ENCODE results near the gene HAGHL. TPM values are rescaled to one million over a fixed set of nuclear protein-coding genes. Genes with fewer than 3 reads are reported as not detected.
A peak's percentile ranks its signal among the peaks of the same experiment; 100 is the strongest.

Gene HAGHL
- total RNA-seq, 2 experiments from 2014 or later, result 5.0 to 5.7 TPM

GRCh38 chr16:693364-693763 is 33.5 kb upstream of the HAGHL start:
- ChIA-PET POLR2A (no interaction called here), CTCF (interaction anchor here (1.3 kb wide), 1 partner anchor 57 kb away, joined by 3 read pairs; the partner anchor contains the start of gene METTL26)
- H3K27me3 Mint-ChIP-seq, result peaks cover 15% of the 10 kb centered on the region
- DNase-seq, result no peak
- peak overlapping the region; percentile 19 for H3K4me3 Mint-ChIP-seq
- peaks cover 36% of the 10 kb centered on the region for H3K4me1 Mint-ChIP-seq
- H3K9me3 Mint-ChIP-seq, result no peaks in the 10 kb centered on the region
- no peak overlapping the region for H3K27ac Mint-ChIP-seq
- peaks cover 4% of the 10 kb centered on the region for H3K36me3 Mint-ChIP-seq (ENCODE audit: low read depth)

GRCh38 chr16:693766-694165 is 33.1 kb upstream of the HAGHL start:
- H3K27me3 Mint-ChIP-seq, result peaks cover 15% of the 10 kb centered on the region
- peaks cover 34% of the 10 kb centered on the region for H3K4me1 Mint-ChIP-seq
- H3K9me3 Mint-ChIP-seq, result no peaks in the 10 kb centered on the region
- ChIA-PET POLR2A (no interaction called here), CTCF (interaction anchor here (1.3 kb wide), 1 partner anchor 57 kb away, joined by 3 read pairs; the partner anchor contains the start of gene METTL26)
- DNase-seq, result no peak
- H3K36me3 Mint-ChIP-seq (ENCODE audit: low read depth), result peaks cover 4% of the 10 kb centered on the region
- no peak overlapping the region for H3K27ac Mint-ChIP-seq
- no peak overlapping the region for H3K4me3 Mint-ChIP-seq

GRCh38 chr16:694187-694862 is 32.6 kb upstream of the HAGHL start:
- peaks cover 4% of the 10 kb centered on the region for H3K36me3 Mint-ChIP-seq (ENCODE audit: low read depth)
- DNase-seq, result no peak
- no peaks in the 10 kb centered on the region for H3K9me3 Mint-ChIP-seq
- ChIA-PET CTCF (interaction anchor here (1.7 kb wide), 1 partner anchor 8 kb away, joined by 6 read pairs; no protein-coding TSS in a partner anchor), POLR2A (no interaction called here)
- H3K4me3 Mint-ChIP-seq, result peak overlapping the region; percentile 55
- peaks cover 15% of the 10 kb centered on the region for H3K27me3 Mint-ChIP-seq
- H3K4me1 Mint-ChIP-seq, result peaks cover 33% of the 10 kb centered on the region
- peak overlapping the region; percentile 54 for H3K27ac Mint-ChIP-seq

- Mint-ChIP-seq H3K27ac (no peak overlapping the region), H3K36me3 (ENCODE audit: low read depth) (peaks cover 4% of the 10 kb centered on the region), H3K4me1 (peaks cover 32% of the 10 kb centered on the region), H3K27me3 (peaks cover 15% of the 10 kb centered on the region), H3K4me3 (peak overlapping the region; percentile 47), H3K9me3 (no peaks in the 10 kb centered on the region)
- CTCF ChIA-PET, result interaction anchor here (1.2 to 2.1 kb wide), 3 partner anchors 9 to 21 kb away, joined by 4 to 7 read pairs (median 6); no protein-coding TSS in a partner anchor
- POLR2A ChIA-PET, result interaction anchor here (0.5 to 1.0 kb wide), 2 partner anchors 27 to 310 kb away, joined by 3 read pairs; no protein-coding TSS in a partner anchor
- DNase-seq, result no peak
Observed at GRCh38 chr16:694863-695354, 32.0 kb upstream of the HAGHL start.

GRCh38 chr16:695355-696089 is 31.4 kb upstream of the HAGHL start:
- H3K9me3 Mint-ChIP-seq, result no peaks in the 10 kb centered on the region
- peaks cover 30% of the 10 kb centered on the region for H3K4me1 Mint-ChIP-seq
- peaks cover 4% of the 10 kb centered on the region for H3K36me3 Mint-ChIP-seq (ENCODE audit: low read depth)
- POLR2A ChIA-PET, result interaction anchor here (0.5 to 1.0 kb wide), 2 partner anchors 26 to 311 kb away, joined by 3 read pairs; no protein-coding TSS in a partner anchor
- H3K27ac Mint-ChIP-seq, result peak overlapping the region; percentile 87
- peak; percentile 65 for DNase-seq
- CTCF ChIA-PET, result interaction anchor here (0.8 to 2.1 kb wide), 6 partner anchors 10 to 28 kb away, joined by 3 to 7 read pairs (median 4); partner anchors contain the start of gene METRN
- peak overlapping the region; percentile 75 for H3K4me3 Mint-ChIP-seq
- H3K27me3 Mint-ChIP-seq, result peaks cover 17% of the 10 kb centered on the region

- no peak overlapping the region for H3K27ac Mint-ChIP-seq
- ChIA-PET CTCF (no interaction called here), POLR2A (no interaction called here)
- H3K27me3 Mint-ChIP-seq, result peaks cover 25% of the 10 kb centered on the region
- peak overlapping the region; percentile 45 for H3K4me3 Mint-ChIP-seq
- DNase-seq, result peak; percentile 35
- no peaks in the 10 kb centered on the region for H3K36me3 Mint-ChIP-seq (ENCODE audit: low read depth)
- H3K4me1 Mint-ChIP-seq, result peaks cover 22% of the 10 kb centered on the region
- H3K9me3 Mint-ChIP-seq, result no peaks in the 10 kb centered on the region
Observed at GRCh38 chr16:698911-699671, 27.8 kb upstream of the HAGHL start.

- Mint-ChIP-seq H3K9me3 (no peaks in the 10 kb centered on the region), H3K4me3 (no peak overlapping the region), H3K27ac (no peak overlapping the region), H3K36me3 (ENCODE audit: low read depth) (no peaks in the 10 kb centered on the region), H3K4me1 (peaks cover 14% of the 10 kb centered on the region), H3K27me3 (peaks cover 27% of the 10 kb centered on the region)
- ChIA-PET CTCF (interaction anchor here (1.0 to 1.3 kb wide), 2 partner anchors 11 kb away, joined by 3 to 4 read pairs; partner anchors contain the start of gene WDR24), POLR2A (no interaction called here)
- peak; percentile 41 for DNase-seq
Observed at GRCh38 chr16:700684-701584, 26.0 kb upstream of the HAGHL start.

- H3K27ac Mint-ChIP-seq, result no peak overlapping the region
- no peaks in the 10 kb centered on the region for H3K9me3 Mint-ChIP-seq
- POLR2A ChIA-PET, result no interaction called here
- DNase-seq, result no peak
- no peaks in the 10 kb centered on the region for H3K36me3 Mint-ChIP-seq (ENCODE audit: low read depth)
- H3K4me1 Mint-ChIP-seq, result peaks cover 12% of the 10 kb centered on the region
- no peak overlapping the region for H3K4me3 Mint-ChIP-seq
- H3K27me3 Mint-ChIP-seq, result peaks cover 39% of the 10 kb centered on the region
- CTCF ChIA-PET, result interaction anchor here (0.5 to 2.8 kb wide), 4 partner anchors 11 to 1226 kb away, joined by 3 to 12 read pairs (median 3); no protein-coding TSS in a partner anchor
Observed at GRCh38 chr16:702341-702740, 24.6 kb upstream of the HAGHL start.

GRCh38 chr16:703406-703805 is 23.5 kb upstream of the HAGHL start:
- Mint-ChIP-seq H3K36me3 (ENCODE audit: low read depth) (no peaks in the 10 kb centered on the region), H3K27ac (no peak overlapping the region), H3K9me3 (no peaks in the 10 kb centered on the region), H3K4me3 (no peak overlapping the region), H3K27me3 (peaks cover 47% of the 10 kb centered on the region), H3K4me1 (peaks cover 12% of the 10 kb centered on the region)
- no peak for DNase-seq
- CTCF ChIA-PET, result interaction anchor here (1.0 to 2.8 kb wide), 3 partner anchors 10 to 29 kb away, joined by 3 to 12 read pairs (median 5); partner anchors contain the start of gene HAGHL
- POLR2A ChIA-PET, result no interaction called here

GRCh38 chr16:704047-704446 is 22.9 kb upstream of the HAGHL start:
- ChIA-PET CTCF (interaction anchor here (0.8 to 2.8 kb wide), 3 partner anchors 9 to 81 kb away, joined by 3 to 12 read pairs (median 5); no protein-coding TSS in a partner anchor), POLR2A (no interaction called here)
- Mint-ChIP-seq H3K4me1 (peaks cover 9% of the 10 kb centered on the region), H3K4me3 (no peak overlapping the region), H3K27ac (no peak overlapping the region), H3K36me3 (ENCODE audit: low read depth) (no peaks in the 10 kb centered on the region), H3K9me3 (no peaks in the 10 kb centered on the region), H3K27me3 (peaks cover 50% of the 10 kb centered on the region)
- DNase-seq, result no peak

- POLR2A ChIA-PET, result no interaction called here
- DNase-seq, result no peak
- Mint-ChIP-seq H3K4me1 (peaks cover 4% of the 10 kb centered on the region), H3K36me3 (ENCODE audit: low read depth) (no peaks in the 10 kb centered on the region), H3K27me3 (peaks cover 55% of the 10 kb centered on the region), H3K9me3 (no peaks in the 10 kb centered on the region), H3K4me3 (no peak overlapping the region), H3K27ac (no peak overlapping the region)
- CTCF ChIA-PET, result interaction anchor here (0.8 to 2.8 kb wide), 3 partner anchors 8 to 80 kb away, joined by 3 to 12 read pairs (median 5); no protein-coding TSS in a partner anchor
Observed at GRCh38 chr16:704552-705380, 22.1 kb upstream of the HAGHL start.
